HCT116 (cell line): ENCODE measurements around the gene EHBP1. TPM values are rescaled to one million over a fixed set of nuclear protein-coding genes. Genes with fewer than 3 reads are reported as not detected.

Source experiments
- ATAC-seq: fragments of 200-7000 bp; cut with Tn5 transposase; 2 replicates; pipeline ENCODE4 v1.9.1; 2020; ENCODE audit warnings: mild to moderate bottlenecking, moderate library complexity
- BruUV-seq: library from RNA; stranded (reverse); fragments of 400-500 nt; replicated peaks from 2 replicates; lab custom pipeline; 2021; lab: Mats Ljungman, UMichigan
- CTCF ChIA-PET: fragments of 300-600 bp; sonication (Branson Sonifier 250); formaldehyde crosslinking; loops from one replicate; lab custom pipeline; 2021; ENCODE audit warnings: antibody characterized with exemption; lab: Charles Lee
- POLR2A ChIA-PET: fragments of 300-600, 350-600 bp; sonication (Branson Sonifier 250); formaldehyde crosslinking; loops from one replicate; lab custom pipeline; 2021; ENCODE audit warnings: antibody characterized with exemption; lab: Charles Lee
- RAD21 ChIA-PET, 2 experiments: fragments of 300-600 bp; sonication (Branson Sonifier 250); formaldehyde crosslinking; loops; one replicate each; lab custom pipeline; 2023; ENCODE audit warnings: low total read pairs in 2 of 2; ENCODE audit not compliant: uncharacterized antibody in 2 of 2, unreplicated experiment in 2 of 2, low non-redundant PET in 1 of 2; lab: Charles Lee
- DNase-seq: peaks from one replicate; pipeline ENCODE4 v3.0.0-alpha.2; 2010; ENCODE audit warnings: low read depth, low spot score
- H2AFZ ChIP-seq: fragments of 200-600 bp; shearing (Covaris generic), sonication (generic); 2 replicates; pipeline ENCODE4 v1.6.1; 2017; ENCODE audit warnings: low read depth, mixed run types, mixed read lengths, antibody characterized with exemption, low read length; ENCODE audit not compliant: poor library complexity, severe bottlenecking
- H3K27ac ChIP-seq: 2 replicates; pipeline ENCODE4 v1.5.1; 2012; ENCODE audit warnings: low read depth, low read length
- H3K27me3 ChIP-seq: fragments of 200-600 bp; sonication (generic); 2 replicates; pipeline ENCODE4 v1.6.1; 2016; ENCODE audit warnings: mixed run types, low read length, mixed read lengths; ENCODE audit not compliant: insufficient read depth
- H3K36me3 ChIP-seq, 2 experiments: fragments of 200-500 bp in 1 of 2; fragments of 200-600 bp in 1 of 2; sonication (Bioruptor generic) in 1 of 2; sonication (generic) in 1 of 2; 2 replicates each; pipeline versions ENCODE4 v1.5.1 to v1.6.1; 2014 to 2016; ENCODE audit warnings: low read length in 2 of 2, inconsistent platforms in 1 of 2, mixed read lengths in 1 of 2, mixed run types in 1 of 2; ENCODE audit not compliant: insufficient read depth in 2 of 2, control insufficient read depth in 1 of 2
- H3K4me1 ChIP-seq, 2 experiments: fragments of 200-600 bp in 1 of 2; sonication (generic) in 1 of 2; 2 replicates each; pipeline versions ENCODE4 v1.5.1 to v1.6.1; 2012 to 2017; ENCODE audit warnings: low read length in 2 of 2, inconsistent platforms in 1 of 2, mild to moderate bottlenecking in 1 of 2, mixed read lengths in 1 of 2, mixed run types in 1 of 2, moderate library complexity in 1 of 2; ENCODE audit not compliant: insufficient read depth in 2 of 2, control insufficient read depth in 1 of 2
- H3K4me2 ChIP-seq: fragments of 200-600 bp; sonication (generic); 2 replicates; pipeline ENCODE4 v1.6.1; 2017; ENCODE audit warnings: mixed run types, low read length, mixed read lengths
- H3K4me3 ChIP-seq, 2 experiments: fragments of 200-600 bp in 1 of 2; sonication (generic) in 1 of 2; replicated peaks in 1 of 2; 2 replicates each; pipeline ENCODE4 v1.5.1; 2011 to 2016; ENCODE audit warnings: low read length in 2 of 2, control low read depth in 1 of 2, low read depth in 1 of 2, mild to moderate bottlenecking in 1 of 2, mixed read lengths in 1 of 2, mixed run types in 1 of 2
- H3K79me2 ChIP-seq: fragments of 200-600 bp; sonication (generic); 2 replicates; pipeline ENCODE4 v1.6.1; 2017; ENCODE audit warnings: mild to moderate bottlenecking, mixed run types, low read length, moderate library complexity, mixed read lengths; ENCODE audit not compliant: insufficient read depth
- H3K9ac ChIP-seq: fragments of 200-600 bp; sonication (generic); 2 replicates; pipeline ENCODE4 v1.6.1; 2016; ENCODE audit warnings: low read length, mixed read lengths
- H3K9me2 ChIP-seq: fragments of 200-600 bp; sonication (generic), shearing (Covaris generic); 2 replicates; pipeline ENCODE4 v1.6.1; 2017; ENCODE audit warnings: mixed run types, mild to moderate bottlenecking, moderate library complexity; ENCODE audit not compliant: insufficient read depth
- H3K9me3 ChIP-seq, 2 experiments: fragments of 200-500 bp in 1 of 2; fragments of 200-600 bp in 1 of 2; sonication (Bioruptor generic) in 1 of 2; sonication (generic) in 1 of 2; 2 replicates each; pipeline ENCODE4 v1.6.1; 2014 to 2017; ENCODE audit warnings: low read length in 2 of 2, mixed read lengths in 2 of 2, inconsistent platforms in 1 of 2, low read depth in 1 of 2, mild to moderate bottlenecking in 1 of 2, mixed run types in 1 of 2, moderate library complexity in 1 of 2; ENCODE audit not compliant: control insufficient read depth in 1 of 2, insufficient read depth in 1 of 2
- H4K20me1 ChIP-seq: fragments of 200-600 bp; sonication (generic), shearing (Covaris generic); 2 replicates; pipeline ENCODE4 v1.6.1; 2017; ENCODE audit warnings: mixed run types, mild to moderate bottlenecking, moderate library complexity; ENCODE audit not compliant: insufficient read depth
- CBX3 ChIP-seq: IDR thresholded peaks from 2 replicates; pipeline ENCODE4 v1.6.1; 2012; ENCODE audit warnings: low read depth
- CEBPB ChIP-seq: IDR thresholded peaks from 2 replicates; pipeline ENCODE4 v1.6.1; 2012; ENCODE audit warnings: low read depth
- EGR1 ChIP-seq: IDR thresholded peaks from 2 replicates; pipeline ENCODE4 v1.6.1; 2012; ENCODE audit warnings: low read depth
- ELF1 ChIP-seq: IDR thresholded peaks from 2 replicates; pipeline ENCODE4 v1.6.1; 2012; ENCODE audit warnings: low read depth, borderline replicate concordance
- EZH2 ChIP-seq: fragments of 200-600 bp; sonication (generic); IDR thresholded peaks from 2 replicates; pipeline ENCODE4 v1.6.1; 2017; ENCODE audit warnings: antibody characterized with exemption, mixed run types
- EZH2phosphoT487 ChIP-seq: fragments of 200-600 bp; IDR thresholded peaks from 2 replicates; pipeline ENCODE4 v1.6.1; 2018; ENCODE audit warnings: antibody characterized with exemption, borderline replicate concordance
- MAX ChIP-seq: IDR thresholded peaks from 2 replicates; pipeline ENCODE4 v1.6.1; 2012
- POLR2AphosphoS5 ChIP-seq: IDR thresholded peaks from 2 replicates; pipeline ENCODE4 v1.6.1; 2011; ENCODE audit warnings: mild to moderate bottlenecking, low read depth, low read length, moderate library complexity
- RAD21 ChIP-seq: IDR thresholded peaks from 2 replicates; pipeline ENCODE4 v1.6.1; 2012; ENCODE audit warnings: low read depth, mild to moderate bottlenecking
- SIN3A ChIP-seq: IDR thresholded peaks from 2 replicates; pipeline ENCODE4 v1.6.1; 2012; ENCODE audit warnings: low read depth
- SP1 ChIP-seq: IDR thresholded peaks from 2 replicates; pipeline ENCODE4 v1.6.1; 2012; ENCODE audit warnings: low read depth
- SRF ChIP-seq: IDR thresholded peaks from 2 replicates; pipeline ENCODE4 v1.6.1; 2012; ENCODE audit warnings: low read depth
- TCF7L2 ChIP-seq: IDR thresholded peaks from 2 replicates; pipeline ENCODE4 v1.7.0; 2011; ENCODE audit warnings: borderline replicate concordance, inconsistent platforms; ENCODE audit not compliant: insufficient read depth, insufficient read length; ENCODE audit errors: extremely low read depth
- YY1 ChIP-seq: IDR thresholded peaks from 2 replicates; pipeline ENCODE4 v1.6.1; 2011; ENCODE audit warnings: low read length, low read depth, moderate library complexity, mild to moderate bottlenecking; ENCODE audit not compliant: insufficient replicate concordance; ENCODE audit errors: extremely low read depth
- ZFX ChIP-seq: fragments of 450-650 bp; IDR thresholded peaks from 2 replicates; pipeline ENCODE4 v1.6.1; 2017
- ZNF274 ChIP-seq: fragments of 200-500 bp; sonication (Bioruptor generic); IDR thresholded peaks from 2 replicates; pipeline ENCODE4 v1.6.1; 2014; ENCODE audit warnings: mild to moderate bottlenecking, low read depth, low read length, inconsistent platforms
- intact Hi-C: fragments of 100-400 bp; cut with micrococcal nuclease; formaldehyde crosslinking; loops from 2 replicates; pipeline ENCODE4 v1.10.0; 2022
- total RNA-seq: library from RNA; stranded (reverse); gene quantifications from one replicate; pipeline ENCODE4 v1.2.1, GENCODE V29; 2021; ENCODE audit not compliant: unreplicated experiment
- TF ChIP-seq, protein P1 (sequence below): IDR thresholded peaks from 2 replicates; pipeline ENCODE4 v1.6.1; 2011; ENCODE audit warnings: mild to moderate bottlenecking, low read length, moderate library complexity; ENCODE audit not compliant: insufficient replicate concordance; ENCODE audit errors: extremely low read depth
- TF ChIP-seq, protein P2 (sequence below): IDR thresholded peaks from 2 replicates; pipeline ENCODE4 v1.6.1; 2012
- TF ChIP-seq, protein P3 (sequence below), 3 experiments: fragments of 200-600 bp in 1 of 3; sonication (generic) in 1 of 3; IDR thresholded peaks in 2 of 3; conservative IDR thresholded peaks in 1 of 3; 2 replicates each; pipeline ENCODE4 v1.5.1; 2012 to 2017; ENCODE audit warnings: low read depth in 2 of 3, low read length in 2 of 3, antibody characterized with exemption in 1 of 3, borderline replicate concordance in 1 of 3, control low read depth in 1 of 3, mild to moderate bottlenecking in 1 of 3, mixed read lengths in 1 of 3, mixed run types in 1 of 3, moderate library complexity in 1 of 3; ENCODE audit not compliant: insufficient read depth in 1 of 3

EHBP1 gene
- total RNA-seq, 1 experiment from 2014 or later = 89.9 TPM

DNA sequence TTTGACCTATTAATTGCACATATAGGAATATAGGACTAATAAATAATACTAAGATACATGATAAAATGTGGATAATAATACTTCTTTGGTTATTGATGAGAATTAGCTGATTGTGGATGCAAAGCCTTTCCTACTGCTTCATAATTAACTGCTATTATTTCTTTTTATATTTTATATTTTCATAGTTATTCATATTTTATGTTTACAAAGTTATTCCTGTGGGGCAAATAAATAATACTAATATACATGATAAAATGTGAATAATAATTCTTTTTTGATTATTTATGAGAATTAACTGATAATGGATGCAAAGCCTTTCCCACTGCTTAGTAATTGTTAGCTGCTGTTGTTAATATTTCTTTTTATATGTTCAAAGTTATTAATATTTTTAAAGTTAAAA is 146.7 kb downstream of the EHBP1 start (continued):
- TF ChIP-seq, protein P1, sequence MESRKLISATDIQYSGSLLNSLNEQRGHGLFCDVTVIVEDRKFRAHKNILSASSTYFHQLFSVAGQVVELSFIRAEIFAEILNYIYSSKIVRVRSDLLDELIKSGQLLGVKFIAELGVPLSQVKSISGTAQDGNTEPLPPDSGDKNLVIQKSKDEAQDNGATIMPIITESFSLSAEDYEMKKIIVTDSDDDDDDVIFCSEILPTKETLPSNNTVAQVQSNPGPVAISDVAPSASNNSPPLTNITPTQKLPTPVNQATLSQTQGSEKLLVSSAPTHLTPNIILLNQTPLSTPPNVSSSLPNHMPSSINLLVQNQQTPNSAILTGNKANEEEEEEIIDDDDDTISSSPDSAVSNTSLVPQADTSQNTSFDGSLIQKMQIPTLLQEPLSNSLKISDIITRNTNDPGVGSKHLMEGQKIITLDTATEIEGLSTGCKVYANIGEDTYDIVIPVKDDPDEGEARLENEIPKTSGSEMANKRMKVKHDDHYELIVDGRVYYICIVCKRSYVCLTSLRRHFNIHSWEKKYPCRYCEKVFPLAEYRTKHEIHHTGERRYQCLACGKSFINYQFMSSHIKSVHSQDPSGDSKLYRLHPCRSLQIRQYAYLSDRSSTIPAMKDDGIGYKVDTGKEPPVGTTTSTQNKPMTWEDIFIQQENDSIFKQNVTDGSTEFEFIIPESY = no peak
- TF ChIP-seq EGR1 = no peak
- no peak for TF ChIP-seq ELF1
- no peak for TF ChIP-seq YY1
- TF ChIP-seq, protein P2, sequence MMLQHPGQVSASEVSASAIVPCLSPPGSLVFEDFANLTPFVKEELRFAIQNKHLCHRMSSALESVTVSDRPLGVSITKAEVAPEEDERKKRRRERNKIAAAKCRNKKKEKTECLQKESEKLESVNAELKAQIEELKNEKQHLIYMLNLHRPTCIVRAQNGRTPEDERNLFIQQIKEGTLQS = no peak
- TF ChIP-seq TCF7L2 = no peak
- TF ChIP-seq EZH2phosphoT487 = no peak
- no peak for TF ChIP-seq CBX3
- no peak for TF ChIP-seq EZH2
- TF ChIP-seq SP1 = no peak
- no peak for TF ChIP-seq RAD21
- TF ChIP-seq, all 23 proteins: peak for 0

DNA sequence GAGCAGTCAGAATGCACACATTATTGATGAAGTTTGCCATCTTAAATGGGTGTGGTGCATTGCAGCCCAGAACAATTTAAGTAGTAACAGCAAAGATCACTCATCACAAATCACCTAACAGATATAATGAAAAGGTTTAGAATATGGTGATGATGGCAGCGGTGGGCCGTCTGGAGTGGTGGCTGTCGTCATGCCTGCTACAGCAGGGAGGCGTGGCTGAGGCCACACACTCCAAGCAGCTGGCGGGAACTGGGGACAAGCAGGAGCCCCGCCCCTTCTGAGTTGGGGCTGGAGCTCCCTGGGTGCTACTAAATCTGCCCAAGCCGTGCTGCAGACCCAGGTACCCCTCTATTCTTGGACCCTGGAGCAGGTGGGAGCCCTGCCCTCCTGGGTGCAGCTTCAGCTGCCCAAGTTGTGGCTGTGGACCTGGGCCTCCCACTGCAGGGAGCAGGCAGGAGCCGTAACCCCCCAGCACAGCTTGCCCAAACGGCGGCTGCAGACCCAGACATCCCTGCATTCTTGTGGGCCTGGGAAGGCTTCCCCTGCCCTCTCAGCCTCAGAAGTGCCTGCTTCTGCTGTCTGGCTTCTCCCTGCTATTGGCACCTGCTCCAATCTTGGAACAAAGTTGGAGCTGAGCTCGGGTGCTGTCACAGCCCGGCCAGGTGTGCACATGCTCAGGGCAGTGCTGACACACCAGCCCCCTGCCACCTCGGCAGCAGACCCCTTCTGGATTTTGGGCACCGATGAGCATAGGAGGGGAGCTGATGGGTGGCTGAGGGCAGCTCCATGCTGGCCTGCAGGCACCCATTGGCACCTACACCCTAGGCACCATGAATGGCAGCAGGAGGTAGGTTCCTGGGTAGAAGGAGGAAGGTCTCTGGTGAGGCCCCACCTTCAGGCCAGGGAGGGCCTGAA is 149.3 kb downstream of the EHBP1 start:
- H3K9me3 ChIP-seq = no peaks in the 10 kb centered on the region
- H3K4me3 ChIP-seq = no peak overlapping the region
- H3K27me3 ChIP-seq = no peaks in the 10 kb centered on the region
- H2AFZ ChIP-seq = no peak overlapping the region
- no peak overlapping the region for H3K4me2 ChIP-seq
- H3K36me3 ChIP-seq = peaks cover 10 to 24% of the 10 kb centered on the region in 2 experiments; a peak in 3 of 4 replicates
- DNase-seq (no peak), ATAC-seq (no peak)
- POLR2A ChIA-PET = no interaction called here
- no peaks in the 10 kb centered on the region for H3K9me2 ChIP-seq
- H3K9ac ChIP-seq = no peak overlapping the region
- CTCF ChIA-PET = no interaction called here
- intact Hi-C loops = no loop called here
- no peaks in the 10 kb centered on the region for H3K4me1 ChIP-seq
- no peak overlapping the region for H3K27ac ChIP-seq
- no TSS peak for BruUV-seq
- RAD21 ChIA-PET = no interaction called here
- H3K79me2 ChIP-seq = peaks cover 10% of the 10 kb centered on the region; the same call in 1 of the 2 replicates
- no peaks in the 10 kb centered on the region for H4K20me1 ChIP-seq
- TF ChIP-seq, protein P3, sequence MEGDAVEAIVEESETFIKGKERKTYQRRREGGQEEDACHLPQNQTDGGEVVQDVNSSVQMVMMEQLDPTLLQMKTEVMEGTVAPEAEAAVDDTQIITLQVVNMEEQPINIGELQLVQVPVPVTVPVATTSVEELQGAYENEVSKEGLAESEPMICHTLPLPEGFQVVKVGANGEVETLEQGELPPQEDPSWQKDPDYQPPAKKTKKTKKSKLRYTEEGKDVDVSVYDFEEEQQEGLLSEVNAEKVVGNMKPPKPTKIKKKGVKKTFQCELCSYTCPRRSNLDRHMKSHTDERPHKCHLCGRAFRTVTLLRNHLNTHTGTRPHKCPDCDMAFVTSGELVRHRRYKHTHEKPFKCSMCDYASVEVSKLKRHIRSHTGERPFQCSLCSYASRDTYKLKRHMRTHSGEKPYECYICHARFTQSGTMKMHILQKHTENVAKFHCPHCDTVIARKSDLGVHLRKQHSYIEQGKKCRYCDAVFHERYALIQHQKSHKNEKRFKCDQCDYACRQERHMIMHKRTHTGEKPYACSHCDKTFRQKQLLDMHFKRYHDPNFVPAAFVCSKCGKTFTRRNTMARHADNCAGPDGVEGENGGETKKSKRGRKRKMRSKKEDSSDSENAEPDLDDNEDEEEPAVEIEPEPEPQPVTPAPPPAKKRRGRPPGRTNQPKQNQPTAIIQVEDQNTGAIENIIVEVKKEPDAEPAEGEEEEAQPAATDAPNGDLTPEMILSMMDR (IDR thresholded peaks at IDR 0.05 in 2 of 3, conservative IDR thresholded peaks at IDR 0.05 in 1 of 3; ENCODE audit: borderline replicate concordance in 1 of 3, insufficient read depth in 1 of 3, low read depth in 2 of 3, low read length in 2 of 3) = no peak
- TF ChIP-seq SRF = no peak
- TF ChIP-seq POLR2AphosphoS5 = no peak
- no peak for TF ChIP-seq TCF7L2
- no peak for TF ChIP-seq SIN3A
- TF ChIP-seq SP1 = no peak
- no peak for TF ChIP-seq ELF1
- TF ChIP-seq EZH2 = no peak
- TF ChIP-seq ZNF274 = no peak
- TF ChIP-seq MAX = no peak
- no peak for TF ChIP-seq RAD21
- no peak for TF ChIP-seq CEBPB
- TF ChIP-seq EZH2phosphoT487 = no peak
- TF ChIP-seq ZFX = no peak
- TF ChIP-seq, protein P2 = no peak
